HepG2 (cell line): ENCODE results near the gene ZNF273. TPM values are rescaled to one million over a fixed set of nuclear protein-coding genes. Genes with fewer than 3 reads are reported as not detected.

ENCODE experiments used
- ATAC-seq: fragments of 200-7000 bp; cut with Tn5 transposase; 3 replicates; pipeline ENCODE4 v1.9.1; 2020; ENCODE audit warnings: mild to moderate bottlenecking, moderate library complexity
- BruUV-seq: library from RNA; stranded (reverse); fragments of 400-500 nt; replicated peaks from 2 replicates; lab custom pipeline; 2021; lab: Mats Ljungman, UMichigan
- CTCF ChIA-PET: fragments of 300-600 bp; formaldehyde crosslinking; extraction: SDS; loops from one replicate; lab custom pipeline; 2021; ENCODE audit warnings: low total read pairs, inconsistent platforms, low intra/inter-chr PET ratio; lab: Yijun Ruan, JAX
- POLR2A ChIA-PET: fragments of 350-600 bp; sonication (Branson Sonifier 250); formaldehyde crosslinking; loops from one replicate; lab custom pipeline; 2020; ENCODE audit warnings: antibody characterized with exemption, inconsistent platforms; lab: Yijun Ruan, JAX
- DNase-seq: peaks from one replicate; pipeline ENCODE4 v3.0.0-alpha.2; 2015; ENCODE audit warnings: low spot score
- FAIRE-seq: peaks from 3 replicates; lab custom pipeline; 2011; peaks lifted over from hg19 to GRCh38; lab: Jason Lieb, UNC
- H2AFZ ChIP-seq: one replicate; pipeline ENCODE4 v1.6.1; 2011; ENCODE audit warnings: low read length, inconsistent platforms
- H3K27ac ChIP-seq: fragments of 300-600 bp; 3 replicates; pipeline ENCODE4 v1.8.0; 2011; ENCODE audit warnings: mixed run types, mild to moderate bottlenecking, mixed read lengths, low read length, inconsistent platforms; ENCODE audit not compliant: insufficient read depth; ENCODE audit errors: extremely low read length
- H3K27me3 ChIP-seq, 2 experiments: fragments of 200-600 bp in 1 of 2; 2 replicates in 1 of 2; 3 replicates in 1 of 2; pipeline versions ENCODE4 v1.6.0 to v1.8.0; 2011; ENCODE audit warnings: low read length in 2 of 2, mild to moderate bottlenecking in 2 of 2, moderate library complexity in 2 of 2, inconsistent platforms in 1 of 2; ENCODE audit not compliant: insufficient read depth in 2 of 2, control insufficient read depth in 1 of 2
- H3K36me3 ChIP-seq, 2 experiments: fragments of 200-600 bp in 1 of 2; replicated peaks in 1 of 2; 2 replicates in 1 of 2; 3 replicates in 1 of 2; pipeline versions ENCODE4 v1.5.1 to v1.8.0; 2011; ENCODE audit warnings: low read length in 2 of 2, inconsistent platforms in 1 of 2; ENCODE audit not compliant: insufficient read depth in 2 of 2, control insufficient read depth in 1 of 2
- H3K4me1 ChIP-seq: 2 replicates; pipeline ENCODE4 v1.5.1; 2012; ENCODE audit warnings: low read length, inconsistent platforms; ENCODE audit not compliant: insufficient read depth
- H3K4me2 ChIP-seq: 2 replicates; pipeline ENCODE4 v1.6.0; 2011; ENCODE audit warnings: low read depth, low read length, inconsistent platforms
- H3K4me3 ChIP-seq, 3 experiments: fragments of 200-600 bp in 1 of 3; sonication (generic), shearing (Covaris generic) in 1 of 3; replicated peaks in 1 of 3; 2 replicates each; pipeline ENCODE4 v1.5.1; 2011 to 2016; ENCODE audit warnings: low read length in 3 of 3, inconsistent platforms in 2 of 3, low read depth in 2 of 3, mild to moderate bottlenecking in 2 of 3, control low read depth in 1 of 3, mixed read lengths in 1 of 3; ENCODE audit not compliant: insufficient read depth in 1 of 3
- H3K79me2 ChIP-seq: one replicate; pipeline ENCODE4 v1.6.1; 2011; ENCODE audit warnings: low read length, inconsistent platforms; ENCODE audit not compliant: insufficient read depth
- H3K9ac ChIP-seq: 2 replicates; pipeline ENCODE4 v1.6.0; 2011; ENCODE audit warnings: mild to moderate bottlenecking, low read depth, low read length, inconsistent platforms; ENCODE audit not compliant: insufficient read depth
- H3K9me3 ChIP-seq: 2 replicates; pipeline ENCODE4 v1.5.1; 2012; ENCODE audit warnings: mild to moderate bottlenecking, low read length
- H4K20me1 ChIP-seq: 2 replicates; pipeline ENCODE4 v1.6.0; 2011; ENCODE audit warnings: inconsistent platforms, mild to moderate bottlenecking, low read length, moderate library complexity; ENCODE audit not compliant: insufficient read depth
- GABPA ChIP-seq, 2 experiments: IDR thresholded peaks; 2 replicates each; pipeline ENCODE4 v1.6.1; 2011 to 2016; ENCODE audit warnings: low read depth in 2 of 2, low read length in 1 of 2, missing biosample characterization in 1 of 2, missing genetic modification characterization in 1 of 2
- MAFF ChIP-seq: IDR thresholded peaks from 2 replicates; pipeline ENCODE4 v1.6.1; 2011; ENCODE audit warnings: low read depth, low read length, improper control_type of control experiment
- MAFK ChIP-seq, 2 experiments: IDR thresholded peaks in 1 of 2; conservative IDR thresholded peaks in 1 of 2; 2 replicates each; pipeline ENCODE4 v1.6.1; 2011; ENCODE audit warnings: improper control_type of control experiment in 2 of 2, low read length in 2 of 2
- SMAD3 ChIP-seq: sonication (generic); formaldehyde crosslinking; IDR thresholded peaks from 2 replicates; pipeline ENCODE4 v1.4.0; 2020; ENCODE audit warnings: missing genetic modification reagents
- ZNF143 ChIP-seq: sonication (generic); formaldehyde crosslinking; IDR thresholded peaks from 2 replicates; pipeline ENCODE4 v1.4.0; 2020; ENCODE audit warnings: missing genetic modification reagents
- ZNF207 ChIP-seq: fragments of 450-650 bp; IDR thresholded peaks from 2 replicates; pipeline ENCODE4 v1.6.1; 2016; ENCODE audit warnings: antibody characterized with exemption, borderline replicate concordance
- ZNF343 ChIP-seq: sonication (generic); formaldehyde crosslinking; IDR thresholded peaks from 2 replicates; pipeline ENCODE4 v1.4.0; 2020; ENCODE audit warnings: mild to moderate bottlenecking, missing genetic modification reagents
- ZNF773 ChIP-seq: sonication (generic); formaldehyde crosslinking; IDR thresholded peaks from 2 replicates; pipeline ENCODE4 v1.4.0; 2020; ENCODE audit warnings: missing genetic modification reagents, borderline replicate concordance
- ZNF841 ChIP-seq: sonication (generic); formaldehyde crosslinking; IDR thresholded peaks from 2 replicates; pipeline ENCODE4 v1.8.1; 2023; ENCODE audit warnings: missing genetic modification reagents, borderline replicate concordance
- WGBS: methylation state at CpG from one replicate; pipeline ENCODE4 v1.1.6; 2017; ENCODE audit warnings: low lambda C conversion rate; 5-methylcytosine and 5-hydroxymethylcytosine counted together
- in situ Hi-C: cut with HindIII; loops from 2 replicates; pipeline ENCODE4 v1.10.0; 2017; ENCODE audit warnings: low pct_unique_long_range_greater_than_20kb; ENCODE audit not compliant: extremely low pct_ligation_motif_present
- intact Hi-C: fragments of 100-400 bp; cut with micrococcal nuclease; formaldehyde crosslinking; loops from one replicate; pipeline ENCODE4 v1.10.0; 2022; ENCODE audit not compliant: unreplicated experiment
- polyA plus RNA-seq, 8 experiments: library from polyadenylated mRNA; depleted of rRNA in 3 of 8; stranded (reverse) in 7 of 8; unstranded in 1 of 8; fragments of >200 nt; fragmentation: Illumina TruSeq in 4 of 8; extraction: Trizol in 4 of 8; gene quantifications; 2 replicates each; pipeline versions ENCODE4 v1.2.1 to v1.2.3, GENCODE V29; 2011 to 2016; ENCODE audit warnings: low read depth in 4 of 8, missing spikeins in 1 of 8, mixed read lengths in 1 of 8; ENCODE audit not compliant: insufficient read depth in 1 of 8
- total RNA-seq, 5 experiments: library from RNA; depleted of rRNA; stranded (reverse); fragments of >200 nt; fragmentation: Illumina TruSeq; extraction: Trizol; gene quantifications; 2 replicates each; pipeline ENCODE4 v1.2.3, GENCODE V29; 2016; ENCODE audit warnings: low read depth in 1 of 5
- TF ChIP-seq, protein P1 (sequence below): sonication (generic); formaldehyde crosslinking; IDR thresholded peaks from 2 replicates; pipeline ENCODE4 v1.4.0; 2020; ENCODE audit warnings: missing genetic modification reagents

The ZNF273 gene
- total and polyA plus RNA-seq, 2 of the 13 experiments (the other 11 are each of a cell fraction or from before 2014, with no cell fraction given) = 1.7 to 5.8 TPM

GRCh38 chr7:64892116-64892515 lies 11.0 kb upstream of the ZNF273 start:
- Histone ChIP-seq H2AFZ (no peak overlapping the region), H3K4me3 (no peak overlapping the region), H3K9ac (no peak overlapping the region), H3K27me3 (peaks cover 13 to 34% of the 10 kb centered on the region in 2 experiments; a peak in 3 of 5 replicates), H3K4me1 (peaks cover 33% of the 10 kb centered on the region), H3K79me2 (no peaks in the 10 kb centered on the region), H3K9me3 (no peaks in the 10 kb centered on the region), H3K36me3 (no peaks in the 10 kb centered on the region), H3K27ac (no peak overlapping the region), H3K4me2 (no peak overlapping the region), H4K20me1 (no peaks in the 10 kb centered on the region)
- DNase-seq = no peak
- BruUV-seq = no TSS peak
- no peak for FAIRE-seq
- in situ Hi-C loops (no loop called here), intact Hi-C loops (no loop called here)
- no peak for ATAC-seq
- POLR2A ChIA-PET = no interaction called here
- CTCF ChIA-PET = no interaction called here
- TF ChIP-seq, protein P1, sequence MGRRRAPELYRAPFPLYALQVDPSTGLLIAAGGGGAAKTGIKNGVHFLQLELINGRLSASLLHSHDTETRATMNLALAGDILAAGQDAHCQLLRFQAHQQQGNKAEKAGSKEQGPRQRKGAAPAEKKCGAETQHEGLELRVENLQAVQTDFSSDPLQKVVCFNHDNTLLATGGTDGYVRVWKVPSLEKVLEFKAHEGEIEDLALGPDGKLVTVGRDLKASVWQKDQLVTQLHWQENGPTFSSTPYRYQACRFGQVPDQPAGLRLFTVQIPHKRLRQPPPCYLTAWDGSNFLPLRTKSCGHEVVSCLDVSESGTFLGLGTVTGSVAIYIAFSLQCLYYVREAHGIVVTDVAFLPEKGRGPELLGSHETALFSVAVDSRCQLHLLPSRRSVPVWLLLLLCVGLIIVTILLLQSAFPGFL (CRISPR knock-in tag) = no peak
- TF ChIP-seq ZNF773 = no peak
- no peak for TF ChIP-seq ZNF343 (CRISPR knock-in tag)
- TF ChIP-seq ZNF841 = no peak
- TF ChIP-seq GABPA (IDR thresholded peaks at IDR 0.05; ENCODE audit: low read depth, low read length) = no peak
- TF ChIP-seq GABPA (CRISPR knock-in tag; IDR thresholded peaks at IDR 0.05; ENCODE audit: low read depth) = no peak
- no peak for TF ChIP-seq ZNF143 (CRISPR knock-in tag)

GRCh38 chr7:64892666-64893309 lies 10.3 kb upstream of the ZNF273 start:
- in situ Hi-C loops = no loop called here
- POLR2A ChIA-PET = no interaction called here

More at GRCh38 chr7:64892666-64893309, 10.3 kb upstream of the ZNF273 start:
- 20% methylated on average over 5 of the region's 5 CpGs for WGBS
- H3K9me3 ChIP-seq = no peaks in the 10 kb centered on the region
- FAIRE-seq (no peak), ATAC-seq (no peak), DNase-seq (no peak)
- peaks cover 33% of the 10 kb centered on the region for H3K4me1 ChIP-seq
- no peaks in the 10 kb centered on the region for H4K20me1 ChIP-seq
- intact Hi-C loops = no loop called here
- H3K9ac ChIP-seq = no peak overlapping the region
- BruUV-seq = no TSS peak
- peaks cover 11 to 30% of the 10 kb centered on the region in 2 experiments; a peak in 3 of 5 replicates for H3K27me3 ChIP-seq
- CTCF ChIA-PET = no interaction called here
- peak; percentile 69 for TF ChIP-seq MAFF
- no peak for TF ChIP-seq ZNF207
- peak in 1 of 2 experiments; percentile 83; a peak in 3 of 4 replicates for TF ChIP-seq MAFK (conservative IDR thresholded peaks at IDR 0.05 in 1 of 2, IDR thresholded peaks at IDR 0.05 in 1 of 2; ENCODE audit: low read length in 2 of 2)
- no peak for TF ChIP-seq SMAD3 (CRISPR knock-in tag)
- H3K27ac ChIP-seq = no peak overlapping the region
- H3K4me3 ChIP-seq = no peak overlapping the region
- no peak overlapping the region for H3K4me2 ChIP-seq
- H3K36me3 ChIP-seq = no peaks in the 10 kb centered on the region
- no peak overlapping the region for H2AFZ ChIP-seq
- no peaks in the 10 kb centered on the region for H3K79me2 ChIP-seq
